ENCODE results near the gene SLC39A13.

Gene SLC39A13

GRCh38 chr11:47430524-47430923 is 22.1 kb downstream of the SLC39A13 start:
- DNase-seq (ENCODE audit: low spot score): no peak

GRCh38 chr11:47431356-47432083 is 23.1 kb downstream of the SLC39A13 start:
- no peak for DNase-seq (ENCODE audit: low spot score)

- no peak for DNase-seq (ENCODE audit: low spot score)
Measured at GRCh38 chr11:47433157-47433556, 24.8 kb downstream of the SLC39A13 start.

- no peak for DNase-seq (ENCODE audit: low spot score)
Measured at GRCh38 chr11:47434011-47434786, 25.8 kb downstream of the SLC39A13 start.

GRCh38 chr11:47435687-47436086 is 27.3 kb downstream of the SLC39A13 start:
- DNase-seq (ENCODE audit: low spot score): no peak

GRCh38 chr11:47436726-47437125 is 28.3 kb downstream of the SLC39A13 start:
- no peak for DNase-seq (ENCODE audit: low spot score)

- no peak for DNase-seq (ENCODE audit: low spot score)
Measured at GRCh38 chr11:47437218-47437745, 28.9 kb downstream of the SLC39A13 start.

- DNase-seq (ENCODE audit: low spot score): no peak
Measured at GRCh38 chr11:47437746-47438418, 29.5 kb downstream of the SLC39A13 start.

- no peak for DNase-seq (ENCODE audit: low spot score)
Measured at GRCh38 chr11:47438721-47439120, 30.3 kb downstream of the SLC39A13 start.

- no peak for DNase-seq (ENCODE audit: low spot score)
Measured at GRCh38 chr11:47440054-47440476, 31.7 kb downstream of the SLC39A13 start.

- DNase-seq (ENCODE audit: low spot score): no peak
Measured at GRCh38 chr11:47441421-47441820, 33.0 kb downstream of the SLC39A13 start.

GRCh38 chr11:47442514-47442913 is 34.1 kb downstream of the SLC39A13 start:
- no peak for DNase-seq (ENCODE audit: low spot score)

GRCh38 chr11:47443028-47443700 is 34.8 kb downstream of the SLC39A13 start:
- DNase-seq (ENCODE audit: low spot score): peak; percentile 57

GRCh38 chr11:47443817-47444216 is 35.4 kb downstream of the SLC39A13 start:
- DNase-seq (ENCODE audit: low spot score): no peak

- no peak for DNase-seq (ENCODE audit: low spot score)
Measured at GRCh38 chr11:47445840-47446239, 37.5 kb downstream of the SLC39A13 start.

GRCh38 chr11:47446833-47447232 is 38.4 kb downstream of the SLC39A13 start:
- no peak for DNase-seq (ENCODE audit: low spot score)

- no peak for DNase-seq (ENCODE audit: low spot score)
Measured at GRCh38 chr11:47447906-47448305, 39.5 kb downstream of the SLC39A13 start.

- DNase-seq (ENCODE audit: low spot score): no peak
Measured at GRCh38 chr11:47448566-47449427, 40.4 kb downstream of the SLC39A13 start, which contains the start of gene RAPSN. RAPSN (minus strand) TSS chr11:47449136; CDS start chr11:47448964, 172 bp downstream.

- no peak for DNase-seq (ENCODE audit: low spot score)
Measured at GRCh38 chr11:47449541-47449940, 41.2 kb downstream of the SLC39A13 start.

GRCh38 chr11:47451436-47451835 is 43.0 kb downstream of the SLC39A13 start:
- DNase-seq (ENCODE audit: low spot score): no peak

- no peak for DNase-seq (ENCODE audit: low spot score)
Measured at GRCh38 chr11:47451990-47452389, 43.6 kb downstream of the SLC39A13 start.

Measured in D341Med (cell line).